GM21367 (cell line): ENCODE measurements around the gene ZNF888.
A peak's percentile ranks its signal among the peaks of the same experiment; 100 is the strongest.
"Not testable (repeated sequence)": the region's sequence is repeated elsewhere in the genome, so short reads cannot be mapped to it uniquely, and the experiment has no call there.

Experiments
- ATAC-seq: cut with Tn5 transposase; IDR thresholded peaks from one replicate; pipeline ENCODE4 v1.9.1; 2021; ENCODE audit not compliant: unreplicated experiment

Gene ZNF888

DNA sequence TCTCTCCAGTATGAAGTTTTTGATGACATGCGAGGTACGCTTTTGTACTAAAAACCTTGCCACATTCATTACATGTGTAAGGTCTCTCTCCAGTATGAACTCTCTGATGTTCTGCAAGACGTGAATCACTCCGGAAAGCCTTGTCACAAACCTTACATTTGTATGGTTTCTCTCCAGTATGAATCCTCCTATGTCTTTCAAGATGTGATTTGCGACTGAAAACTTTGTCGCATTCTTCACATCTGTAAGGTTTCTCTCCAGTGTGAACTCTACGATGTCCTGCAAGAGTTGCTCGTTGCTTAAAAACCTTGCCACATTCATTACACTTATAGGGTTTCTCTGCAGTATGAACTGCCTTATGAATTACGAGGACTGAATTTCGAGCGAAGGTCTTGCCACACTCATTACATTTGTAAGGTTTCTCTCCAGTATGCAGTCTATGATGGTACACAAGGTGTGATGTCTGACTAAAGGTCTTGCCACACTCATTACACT is 42.3 kb downstream of the ZNF888 start:
- ATAC-seq, result no peak

- not testable (repeated sequence) for ATAC-seq
Measured at GRCh38 chr19:52872996-52873395, 50.2 kb downstream of the ZNF888 start.

- no peak for ATAC-seq
Measured at GRCh38 chr19:52871466-52871865, 51.8 kb downstream of the ZNF888 start.

- not testable (repeated sequence) for ATAC-seq
Measured at GRCh38 chr19:52868031-52868430, 55.2 kb downstream of the ZNF888 start.

DNA sequence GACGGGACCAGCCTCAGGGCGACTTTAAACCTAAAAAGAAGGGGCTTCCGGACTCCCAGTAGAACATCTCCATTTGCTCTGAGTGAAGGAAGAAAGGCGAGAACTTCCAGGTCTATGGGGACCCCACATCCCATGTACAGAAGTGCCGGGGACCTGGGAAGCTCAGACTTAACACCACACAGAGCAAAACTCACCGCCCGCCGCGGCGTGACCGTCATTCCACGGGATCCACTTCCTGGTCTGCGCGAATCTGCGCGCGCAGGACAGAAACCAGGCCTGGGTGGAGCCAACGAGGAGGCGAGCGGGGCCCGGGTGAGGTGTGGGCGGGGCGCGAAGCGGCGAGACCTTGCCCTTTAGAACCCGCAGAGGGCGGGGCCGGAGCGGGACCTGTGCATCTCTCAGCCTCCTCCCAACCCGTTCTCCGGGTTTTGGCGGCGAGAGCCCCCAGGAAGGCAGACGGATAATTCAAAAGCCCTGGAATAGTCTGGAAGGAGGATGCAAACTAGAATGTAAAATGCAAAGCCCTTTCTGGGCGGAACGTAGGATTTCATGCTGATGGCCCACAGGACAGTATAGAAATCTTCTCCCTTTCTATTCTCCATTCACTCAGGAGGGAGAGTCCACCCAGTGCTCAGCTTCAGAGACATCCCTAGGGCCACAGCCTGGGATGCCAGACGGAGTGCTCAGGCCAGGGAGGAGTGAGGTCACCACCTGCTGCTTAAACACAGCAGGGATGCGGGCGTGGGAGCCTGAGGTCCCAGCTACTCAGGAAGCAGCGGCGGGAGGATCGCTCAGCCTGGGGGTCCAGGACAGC is 65.6 kb downstream of the ZNF888 start, which contains the start of gene ZNF468:
Gene ZNF468, minus strand, starts transcription at position 242 of the 814 bp plus-strand sequence. CDS start 3,347 bp downstream, outside the sequence.
- ATAC-seq, result peak; percentile 93

DNA sequence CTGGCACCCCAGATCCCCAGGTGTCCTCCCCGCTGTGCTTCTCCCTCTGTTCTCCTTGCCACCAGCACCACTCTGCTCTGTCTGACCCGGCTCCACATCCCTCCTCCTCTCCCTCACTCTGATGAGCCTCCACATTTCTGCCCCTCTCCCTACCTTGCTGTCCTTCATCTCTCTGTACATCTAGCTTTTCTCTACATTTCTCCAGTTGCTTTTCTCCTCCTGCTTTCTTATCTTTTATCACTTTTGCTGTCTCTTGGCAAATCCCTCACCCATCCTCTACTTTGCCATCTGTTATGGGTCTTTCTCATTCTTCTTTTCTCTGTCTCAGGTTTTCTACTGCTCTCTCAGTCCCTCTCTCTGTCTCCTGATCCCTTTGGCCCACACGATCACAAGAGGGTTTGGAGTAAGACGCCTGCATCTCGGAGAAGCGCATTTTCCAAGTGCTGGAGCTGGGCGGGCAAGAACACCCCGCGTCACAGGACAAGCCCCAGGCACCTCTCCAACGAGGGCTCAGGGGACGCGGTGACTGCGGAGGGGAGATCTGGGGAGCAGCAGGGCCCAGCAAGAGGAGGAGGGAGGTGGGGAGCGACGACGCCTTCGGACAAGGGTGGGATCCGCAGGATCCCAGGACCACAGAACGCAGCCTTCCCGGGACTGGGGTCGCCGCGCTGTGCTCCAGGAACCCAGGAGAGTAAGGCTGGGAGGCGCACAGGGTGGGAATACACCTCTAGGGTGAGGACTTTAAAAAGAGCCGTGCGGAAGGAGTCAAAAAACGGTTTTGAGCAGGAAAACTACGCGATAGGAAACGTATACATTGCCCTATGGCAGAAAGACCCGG is 66.5 kb downstream of the ZNF888 start:
- ATAC-seq, result not testable (repeated sequence)
